Calu3 (cell line): Measurements from ENCODE around the gene GLRX. TPM values are rescaled to one million over a fixed set of nuclear protein-coding genes. Genes with fewer than 3 reads are reported as not detected.

Experiments
- BruUV-seq: library from RNA; stranded (reverse); fragments of 400-500 nt; replicated peaks from 2 replicates; lab custom pipeline; 2021; lab: Mats Ljungman, UMichigan
- CTCF ChIA-PET: fragments of 300-600 bp; sonication (Branson Sonifier 250); formaldehyde crosslinking; loops from one replicate; lab custom pipeline; 2022; ENCODE audit warnings: antibody characterized with exemption; lab: Charles Lee
- DNase-seq: peaks from one replicate; pipeline ENCODE4 v3.0.0; 2022
- H3K27ac Mint-ChIP-seq: one replicate; pipeline ENCODE4 v1.8.0; 2022; ENCODE audit warnings: mixed read lengths; ENCODE audit not compliant: unreplicated experiment
- H3K27me3 Mint-ChIP-seq: one replicate; pipeline ENCODE4 v1.8.0; 2022; ENCODE audit warnings: mixed read lengths; ENCODE audit not compliant: unreplicated experiment
- H3K36me3 Mint-ChIP-seq: one replicate; pipeline ENCODE4 v1.8.0; 2022; ENCODE audit warnings: mild to moderate bottlenecking, moderate library complexity, mixed read lengths; ENCODE audit not compliant: insufficient read depth, unreplicated experiment
- H3K4me1 Mint-ChIP-seq: one replicate; pipeline ENCODE4 v1.8.0; 2022; ENCODE audit warnings: mild to moderate bottlenecking, low read depth, mixed read lengths; ENCODE audit not compliant: unreplicated experiment
- H3K4me3 Mint-ChIP-seq: one replicate; pipeline ENCODE4 v1.8.0; 2022; ENCODE audit warnings: mild to moderate bottlenecking, low read depth, moderate library complexity, mixed read lengths; ENCODE audit not compliant: unreplicated experiment
- H3K9me3 Mint-ChIP-seq: one replicate; pipeline ENCODE4 v1.8.0; 2022; ENCODE audit warnings: low read depth, mixed read lengths; ENCODE audit not compliant: unreplicated experiment
- intact Hi-C: fragments of 100-400 bp; cut with micrococcal nuclease; formaldehyde crosslinking; loops from one replicate; pipeline ENCODE4 v1.10.0; 2022; ENCODE audit not compliant: unreplicated experiment
- total RNA-seq: library from RNA; stranded (reverse); gene quantifications from 2 replicates; pipeline ENCODE4 v1.2.3, GENCODE V29; 2022
- TF ChIP-seq, protein P1 (sequence below): fragments of 200-600 bp; IDR thresholded peaks from one replicate; pipeline ENCODE4 v1.8.0; 2022; ENCODE audit warnings: antibody characterized with exemption; ENCODE audit not compliant: unreplicated experiment

GLRX gene
- total RNA-seq, 1 experiment from 2014 or later = 27.9 TPM

- intact Hi-C loops = no loop called here
- H3K27me3 Mint-ChIP-seq = no peaks in the 10 kb centered on the region
Measured at GRCh38 chr5:95832664-95833063, 10.1 kb upstream of the GLRX start.

DNA sequence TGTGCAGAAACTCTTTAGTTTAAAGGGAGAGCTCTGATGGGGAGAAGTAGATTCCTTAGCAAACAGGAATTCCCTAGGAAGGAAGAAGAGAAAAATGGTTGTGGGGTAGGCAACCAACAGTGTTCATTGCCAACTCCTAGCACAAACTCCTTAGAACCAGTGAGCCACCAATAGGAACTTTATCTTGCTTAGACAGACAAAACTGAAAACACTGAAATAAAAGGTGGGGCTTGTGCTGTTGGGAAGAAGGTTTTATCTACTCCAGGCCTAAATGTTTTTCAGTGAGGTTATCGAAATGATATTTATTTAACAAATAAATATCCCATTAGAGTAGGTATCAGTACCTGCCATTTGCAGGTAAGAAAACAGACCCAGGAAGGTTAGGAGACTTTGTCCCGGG is 7.7 kb upstream of the GLRX start:
- CTCF ChIA-PET = no interaction called here
- H3K27ac Mint-ChIP-seq = no peak overlapping the region
- H3K27me3 Mint-ChIP-seq = no peaks in the 10 kb centered on the region
- intact Hi-C loops = no loop called here
- H3K9me3 Mint-ChIP-seq = no peaks in the 10 kb centered on the region
- H3K4me3 Mint-ChIP-seq = no peak overlapping the region
- TF ChIP-seq, protein P1, sequence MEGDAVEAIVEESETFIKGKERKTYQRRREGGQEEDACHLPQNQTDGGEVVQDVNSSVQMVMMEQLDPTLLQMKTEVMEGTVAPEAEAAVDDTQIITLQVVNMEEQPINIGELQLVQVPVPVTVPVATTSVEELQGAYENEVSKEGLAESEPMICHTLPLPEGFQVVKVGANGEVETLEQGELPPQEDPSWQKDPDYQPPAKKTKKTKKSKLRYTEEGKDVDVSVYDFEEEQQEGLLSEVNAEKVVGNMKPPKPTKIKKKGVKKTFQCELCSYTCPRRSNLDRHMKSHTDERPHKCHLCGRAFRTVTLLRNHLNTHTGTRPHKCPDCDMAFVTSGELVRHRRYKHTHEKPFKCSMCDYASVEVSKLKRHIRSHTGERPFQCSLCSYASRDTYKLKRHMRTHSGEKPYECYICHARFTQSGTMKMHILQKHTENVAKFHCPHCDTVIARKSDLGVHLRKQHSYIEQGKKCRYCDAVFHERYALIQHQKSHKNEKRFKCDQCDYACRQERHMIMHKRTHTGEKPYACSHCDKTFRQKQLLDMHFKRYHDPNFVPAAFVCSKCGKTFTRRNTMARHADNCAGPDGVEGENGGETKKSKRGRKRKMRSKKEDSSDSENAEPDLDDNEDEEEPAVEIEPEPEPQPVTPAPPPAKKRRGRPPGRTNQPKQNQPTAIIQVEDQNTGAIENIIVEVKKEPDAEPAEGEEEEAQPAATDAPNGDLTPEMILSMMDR = no peak
- peaks cover 11% of the 10 kb centered on the region for H3K36me3 Mint-ChIP-seq
- DNase-seq = no peak
- no TSS peak for BruUV-seq
- H3K4me1 Mint-ChIP-seq = peaks cover 43% of the 10 kb centered on the region

More at GRCh38 chr5:95832664-95833063, 10.1 kb upstream of the GLRX start:
- TF ChIP-seq, protein P1 = no peak
- no peak for DNase-seq
- CTCF ChIA-PET = interaction anchor here (1.4 kb wide), 1 partner anchor 9 kb away, joined by 5 read pairs; the partner anchor contains the start of gene GLRX
- Mint-ChIP-seq H3K36me3 (peaks cover 18% of the 10 kb centered on the region), H3K9me3 (no peaks in the 10 kb centered on the region), H3K27ac (no peak overlapping the region), H3K4me1 (peaks cover 54% of the 10 kb centered on the region), H3K4me3 (no peak overlapping the region)
- no TSS peak for BruUV-seq

DNA sequence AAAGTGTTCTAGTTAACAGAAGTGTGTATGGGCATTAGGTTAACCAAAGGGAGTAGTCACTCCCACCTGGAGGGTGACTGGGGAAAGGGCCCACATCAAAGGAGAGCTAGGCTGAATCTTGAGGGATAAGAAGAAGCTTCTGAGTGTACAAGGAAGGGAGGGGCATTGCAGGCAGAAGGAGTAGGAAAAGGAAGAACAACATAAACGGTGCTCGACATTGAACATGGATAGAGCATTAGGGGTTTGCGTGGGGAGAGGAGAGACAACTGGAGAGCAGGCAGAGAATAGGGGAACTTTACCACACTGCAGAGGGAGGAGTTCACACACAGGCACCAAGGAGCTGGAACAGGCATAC is 5.3 kb upstream of the GLRX start:
- peaks cover 39% of the 10 kb centered on the region for H3K4me1 Mint-ChIP-seq
- no peaks in the 10 kb centered on the region for H3K27me3 Mint-ChIP-seq
- no peak overlapping the region for H3K4me3 Mint-ChIP-seq
- DNase-seq = no peak
- no peaks in the 10 kb centered on the region for H3K9me3 Mint-ChIP-seq
- TF ChIP-seq, protein P1 = no peak
- H3K27ac Mint-ChIP-seq = no peak overlapping the region
- no TSS peak for BruUV-seq
- intact Hi-C loops = no loop called here
- H3K36me3 Mint-ChIP-seq = peaks cover 7% of the 10 kb centered on the region
- CTCF ChIA-PET = interaction anchor here (1.1 to 1.6 kb wide), 2 partner anchors 8 to 13 kb away, joined by 3 to 4 read pairs; no protein-coding TSS in a partner anchor

DNA sequence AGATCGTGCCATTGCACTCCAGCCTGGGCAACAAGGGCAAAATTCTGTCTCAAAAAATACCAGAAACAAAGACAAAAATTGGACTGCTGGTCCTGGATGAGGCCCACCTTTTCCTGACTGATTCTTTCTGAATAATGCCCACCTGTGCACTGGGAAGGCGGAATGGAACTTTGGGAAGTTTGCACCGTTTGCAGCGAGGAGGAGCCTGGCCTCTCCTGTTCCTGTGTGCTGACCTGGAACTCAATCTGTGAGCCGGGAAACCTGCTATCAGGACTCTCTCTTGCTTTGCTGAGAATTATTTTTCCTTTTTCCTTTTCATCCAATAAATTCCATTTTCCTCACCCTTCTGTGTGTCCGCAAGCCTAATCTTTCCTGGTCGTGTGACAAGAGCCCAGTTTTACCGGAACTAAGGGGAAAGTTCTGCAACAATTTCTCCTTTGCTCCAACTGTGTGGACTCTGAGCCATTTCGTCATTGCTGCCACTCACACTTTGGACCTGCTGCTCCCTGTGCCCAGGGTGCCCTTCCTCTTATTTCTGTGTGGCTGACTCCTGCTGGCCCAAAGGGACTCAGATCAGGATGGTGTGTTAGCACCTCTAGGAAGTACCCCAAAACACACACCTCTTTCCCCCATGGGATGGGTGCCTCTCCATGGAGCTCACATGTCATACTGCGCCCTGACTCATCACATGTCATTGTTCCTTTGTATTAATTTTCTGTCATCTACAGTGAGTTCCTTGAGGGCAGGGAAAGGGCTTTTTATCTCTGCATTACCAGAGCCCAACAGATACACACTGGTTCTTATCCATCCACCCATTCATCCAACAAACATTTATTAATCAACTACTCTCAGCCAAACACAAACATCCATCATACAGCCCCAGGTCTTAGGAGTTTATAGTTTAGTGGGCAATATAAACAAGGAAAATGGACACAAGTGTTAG is 4.7 kb upstream of the GLRX start:
- peaks cover 13% of the 10 kb centered on the region for H3K36me3 Mint-ChIP-seq
- peaks cover 35% of the 10 kb centered on the region for H3K4me1 Mint-ChIP-seq
- H3K9me3 Mint-ChIP-seq = no peaks in the 10 kb centered on the region
- TF ChIP-seq, protein P1 = no peak
- BruUV-seq = no TSS peak
- CTCF ChIA-PET = interaction anchor here (1.6 kb wide), 1 partner anchor 8 kb away, joined by 4 read pairs; no protein-coding TSS in a partner anchor
- H3K27me3 Mint-ChIP-seq = no peaks in the 10 kb centered on the region
- H3K4me3 Mint-ChIP-seq = no peak overlapping the region
- DNase-seq = no peak
- intact Hi-C loops = no loop called here
- no peak overlapping the region for H3K27ac Mint-ChIP-seq
